H1 (cell line): ENCODE data around the gene CAGE1. TPM values are rescaled to one million over a fixed set of nuclear protein-coding genes. Genes with fewer than 3 reads are reported as not detected.
"Not testable (repeated sequence)": the region's sequence is repeated elsewhere in the genome, so short reads cannot be mapped to it uniquely, and the experiment has no call there.

ENCODE experiments used
- CTCF ChIA-PET: fragments of 300-600 bp; sonication (Branson Sonifier 250); formaldehyde crosslinking; loops from one replicate; lab custom pipeline; 2021; ENCODE audit not compliant: partially characterized antibody; lab: Charles Lee
- POLR2A ChIA-PET: fragments of 300-600 bp; sonication (Branson Sonifier 250); formaldehyde crosslinking; loops from one replicate; lab custom pipeline; 2021; ENCODE audit warnings: inconsistent platforms; ENCODE audit not compliant: partially characterized antibody; lab: Charles Lee
- DNase-seq, 2 experiments: peaks; one replicate each; pipeline versions ENCODE4 v3.0.0 to v3.0.0-alpha.2; 2010 to 2022; ENCODE audit warnings: low spot score in 2 of 2, low read depth in 1 of 2, mixed read lengths in 1 of 2
- FAIRE-seq: peaks from 2 replicates; lab custom pipeline; 2011; peaks lifted over from hg19 to GRCh38; lab: Jason Lieb, UNC
- H2AFZ ChIP-seq: 2 replicates; pipeline ENCODE4 v1.8.1; 2012; ENCODE audit warnings: low read length, inconsistent platforms
- H2AK5ac ChIP-seq: 2 replicates; pipeline ENCODE4 v1.6.1; 2013; ENCODE audit warnings: low read depth, low read length
- H2BK120ac ChIP-seq: replicated peaks from 2 replicates; pipeline ENCODE3; 2013; ENCODE audit warnings: low read depth, low read length, inconsistent platforms
- H2BK12ac ChIP-seq: 2 replicates; pipeline ENCODE4 v1.6.1; 2013; ENCODE audit warnings: low read depth, low read length
- H2BK15ac ChIP-seq: 2 replicates; pipeline ENCODE4 v1.6.1; 2013; ENCODE audit warnings: low read length
- H2BK20ac ChIP-seq: 2 replicates; pipeline ENCODE4 v1.6.1; 2013; ENCODE audit warnings: low read length
- H2BK5ac ChIP-seq: 2 replicates; pipeline ENCODE4 v1.6.1; 2013; ENCODE audit warnings: low read depth, low read length
- H3K14ac ChIP-seq: 2 replicates; pipeline ENCODE4 v1.6.1; 2013; ENCODE audit warnings: inconsistent platforms; ENCODE audit not compliant: insufficient read length
- H3K18ac ChIP-seq: 2 replicates; pipeline ENCODE4 v1.6.1; 2013; ENCODE audit warnings: low read length; ENCODE audit errors: extremely low read depth
- H3K23ac ChIP-seq: 2 replicates; pipeline ENCODE4 v1.6.1; 2013; ENCODE audit warnings: inconsistent platforms; ENCODE audit not compliant: insufficient read length
- H3K23me2 ChIP-seq: 2 replicates; pipeline ENCODE4 v1.6.1; 2013; ENCODE audit warnings: low read depth, low read length
- H3K27ac ChIP-seq: 2 replicates; pipeline ENCODE4 v1.6.1; 2011; ENCODE audit warnings: low read depth, low read length, inconsistent platforms
- H3K27me3 ChIP-seq, 4 experiments: replicated peaks in 1 of 4; 1 replicate in 1 of 4; 2 replicates in 3 of 4; pipeline versions ENCODE4 v1.6.1 to v1.8.1; 2011 to 2013; ENCODE audit warnings: low read length in 3 of 4, mild to moderate bottlenecking in 3 of 4, inconsistent platforms in 2 of 4, mixed read lengths in 2 of 4, moderate library complexity in 1 of 4; ENCODE audit not compliant: control insufficient read depth in 3 of 4, insufficient read depth in 3 of 4; ENCODE audit errors: extremely low read depth in 1 of 4
- H3K36me3 ChIP-seq, 4 experiments: 2 replicates each; pipeline versions ENCODE4 v1.6.1 to v1.8.1; 2011 to 2013; ENCODE audit warnings: mild to moderate bottlenecking in 4 of 4, low read length in 3 of 4, moderate library complexity in 2 of 4, control low read depth in 1 of 4, inconsistent platforms in 1 of 4; ENCODE audit not compliant: insufficient read depth in 4 of 4, control insufficient read depth in 2 of 4
- H3K4ac ChIP-seq: replicated peaks from 2 replicates; pipeline ENCODE3; 2013; ENCODE audit warnings: low read length, low read depth, mixed read lengths, inconsistent platforms; ENCODE audit not compliant: insufficient read length
- H3K4me1 ChIP-seq, 4 experiments: replicated peaks in 1 of 4; 1 replicate in 1 of 4; 2 replicates in 3 of 4; pipeline versions ENCODE4 v1.6.1 to v1.8.1; 2011 to 2013; ENCODE audit warnings: low read length in 3 of 4, inconsistent platforms in 2 of 4, mixed read lengths in 1 of 4; ENCODE audit not compliant: insufficient read depth in 4 of 4, control insufficient read depth in 3 of 4
- H3K4me2 ChIP-seq, 2 experiments: 2 replicates each; pipeline versions ENCODE4 v1.6.1 to v1.8.1; 2011 to 2013; ENCODE audit warnings: low read depth in 2 of 2, low read length in 2 of 2, control low read depth in 1 of 2, inconsistent platforms in 1 of 2, mild to moderate bottlenecking in 1 of 2; ENCODE audit not compliant: insufficient read depth in 1 of 2
- H3K4me3 ChIP-seq, 4 experiments: fragments of 200-600, 300-600 bp in 1 of 4; sonication (generic), shearing (Covaris generic), sonication (Bioruptor Twin) in 1 of 4; 2 replicates each; pipeline versions ENCODE4 v1.5.1 to v1.8.1; 2011 to 2016; ENCODE audit warnings: low read length in 4 of 4, low read depth in 3 of 4, control low read depth in 2 of 4, inconsistent platforms in 2 of 4, mild to moderate bottlenecking in 2 of 4, mixed read lengths in 1 of 4, moderate library complexity in 1 of 4; ENCODE audit not compliant: insufficient read depth in 2 of 4; ENCODE audit errors: extremely low read depth in 1 of 4
- H3K56ac ChIP-seq: replicated peaks from 2 replicates; pipeline ENCODE3; 2013; ENCODE audit warnings: low read depth, mild to moderate bottlenecking, mixed read lengths, low read length, inconsistent platforms; ENCODE audit not compliant: insufficient read length
- H3K79me1 ChIP-seq: 2 replicates; pipeline ENCODE4 v1.6.1; 2013; ENCODE audit warnings: low read depth, low read length, control low read depth
- H3K79me2 ChIP-seq, 2 experiments: 2 replicates each; pipeline versions ENCODE4 v1.6.1 to v1.8.1; 2012 to 2013; ENCODE audit warnings: low read length in 2 of 2, mild to moderate bottlenecking in 2 of 2, inconsistent platforms in 1 of 2; ENCODE audit not compliant: insufficient read depth in 2 of 2, control insufficient read depth in 1 of 2
- H3K9ac ChIP-seq, 4 experiments: replicated peaks in 1 of 4; 1 replicate in 1 of 4; 2 replicates in 3 of 4; pipeline versions ENCODE4 v1.6.1 to v1.8.1; 2011 to 2013; ENCODE audit warnings: low read depth in 3 of 4, low read length in 3 of 4, control low read depth in 2 of 4, mild to moderate bottlenecking in 2 of 4, moderate library complexity in 2 of 4, inconsistent platforms in 1 of 4; ENCODE audit errors: extremely low read depth in 1 of 4
- H3K9me3 ChIP-seq, 2 experiments: 2 replicates each; pipeline versions ENCODE4 v1.6.1 to v1.8.1; 2012 to 2013; ENCODE audit warnings: mild to moderate bottlenecking in 2 of 2, moderate library complexity in 2 of 2, control low read depth in 1 of 2, inconsistent platforms in 1 of 2, low read depth in 1 of 2, low read length in 1 of 2, mixed read lengths in 1 of 2; ENCODE audit not compliant: insufficient read depth in 2 of 2
- H4K20me1 ChIP-seq, 2 experiments: replicated peaks in 1 of 2; 2 replicates each; pipeline versions ENCODE3 to v1.8.1; 2011 to 2013; ENCODE audit warnings: inconsistent platforms in 2 of 2, low read length in 2 of 2, mild to moderate bottlenecking in 1 of 2; ENCODE audit not compliant: insufficient read depth in 2 of 2, control insufficient read depth in 1 of 2
- H4K5ac ChIP-seq: 2 replicates; pipeline ENCODE4 v1.6.1; 2013; ENCODE audit warnings: low read length, low read depth, mixed read lengths, inconsistent platforms; ENCODE audit not compliant: insufficient read length
- H4K8ac ChIP-seq: 2 replicates; pipeline ENCODE4 v1.8.0; 2013; ENCODE audit warnings: mild to moderate bottlenecking, moderate library complexity, low read length, inconsistent platforms; ENCODE audit not compliant: insufficient read depth; ENCODE audit errors: extremely low read depth
- H4K91ac ChIP-seq: replicated peaks from 2 replicates; pipeline ENCODE3; 2013; ENCODE audit warnings: low read length, mixed read lengths, inconsistent platforms; ENCODE audit not compliant: insufficient read length
- WGBS, 2 experiments: shearing (Covaris generic) in 1 of 2; methylation state at CpG; one replicate each; pipeline versions ENCODE4 v1.1.6 to v1.1.7; 2013 to 2015; ENCODE audit warnings: low lambda C conversion rate in 2 of 2, mixed read lengths in 2 of 2, inconsistent platforms in 1 of 2, low coverage in 1 of 2, missing lambda C conversion rate in 1 of 2; ENCODE audit not compliant: insufficient replicate concordance in 2 of 2, insufficient coverage in 1 of 2, insufficient read length in 1 of 2; ENCODE audit errors: extremely low coverage in 1 of 2, missing lambda C conversion rate in 1 of 2; 5-methylcytosine and 5-hydroxymethylcytosine counted together
- polyA plus RNA-seq, 7 experiments: library from polyadenylated mRNA; depleted of rRNA in 3 of 7; stranded (reverse) in 5 of 7; unstranded in 2 of 7; fragments of >200 nt in 5 of 7; fragments of 200-250 nt in 2 of 7; gene quantifications; 1 replicate in 5 of 7; 2 replicates in 1 of 7; 4 replicates in 1 of 7; pipeline versions ENCODE4 v1.2.1 to v1.2.3, GENCODE V29; 2011 to 2013; ENCODE audit warnings: missing spikeins in 2 of 7, mixed read lengths in 2 of 7
- total RNA-seq: library from RNA; stranded (reverse); fragmentation: NEBNext Ultra II Directional; extraction: Animal tissue kit (Norgen Biotek cat#: 25700); gene quantifications from 2 replicates; pipeline ENCODE4 v1.2.1, GENCODE V29; 2021

CAGE1 gene
- total and polyA plus RNA-seq, 2 of the 8 experiments (the other 6 are each of a cell fraction or from before 2014, with no cell fraction given) = 0.09 TPM; not detected in 1

GRCh38 chr6:7351916-7352315 is 37.6 kb downstream of the CAGE1 start:
- H3K36me3 ChIP-seq, H2BK120ac ChIP-seq, H2BK20ac ChIP-seq, FAIRE-seq, H2BK15ac ChIP-seq, H4K20me1 ChIP-seq, H3K18ac ChIP-seq, H3K4me3 ChIP-seq, DNase-seq, H2AK5ac ChIP-seq, H3K79me1 ChIP-seq, H2AFZ ChIP-seq, H3K23ac ChIP-seq, H4K5ac ChIP-seq, H2BK5ac ChIP-seq, H3K23me2 ChIP-seq, H3K27ac ChIP-seq, H3K14ac ChIP-seq, H4K91ac ChIP-seq, H3K79me2 ChIP-seq, H3K56ac ChIP-seq, H3K27me3 ChIP-seq, POLR2A ChIA-PET, H3K4me1 ChIP-seq, H3K4ac ChIP-seq, H3K9ac ChIP-seq, H2BK12ac ChIP-seq, H3K4me2 ChIP-seq, H4K8ac ChIP-seq, CTCF ChIA-PET, H3K9me3 ChIP-seq: not testable (repeated sequence)
- 73% methylated on average over 3 of the region's 3 CpGs; no CpG with 5 or more reads in 1 of the 2 experiments for WGBS, 2 experiments

GRCh38 chr6:7350591-7350990 is 39.0 kb downstream of the CAGE1 start:
- H2AFZ ChIP-seq, H3K36me3 ChIP-seq, FAIRE-seq, H2BK5ac ChIP-seq, POLR2A ChIA-PET, H3K4me3 ChIP-seq, H3K27me3 ChIP-seq, H3K9ac ChIP-seq, H4K91ac ChIP-seq, H3K56ac ChIP-seq, H3K14ac ChIP-seq, H2BK120ac ChIP-seq, H3K27ac ChIP-seq, H3K79me1 ChIP-seq, H2BK20ac ChIP-seq, H3K4me2 ChIP-seq, H2BK12ac ChIP-seq, H4K20me1 ChIP-seq, CTCF ChIA-PET, DNase-seq, H3K18ac ChIP-seq, H3K9me3 ChIP-seq, H3K4me1 ChIP-seq, H4K8ac ChIP-seq, H3K4ac ChIP-seq, H2AK5ac ChIP-seq, H3K79me2 ChIP-seq, H4K5ac ChIP-seq, H2BK15ac ChIP-seq, H3K23ac ChIP-seq, H3K23me2 ChIP-seq: not testable (repeated sequence)
- WGBS, 2 experiments = 95% methylated on average over 1 of the region's 1 CpG; no CpG with 5 or more reads in 1 of the 2 experiments
